ENCODE measurements around the gene CFAP77. TPM values are rescaled to one million over a fixed set of nuclear protein-coding genes. Genes with fewer than 3 reads are reported as not detected.

CFAP77 gene
- total and polyA plus RNA-seq, 2 of the 13 experiments (the other 11 are each of a cell fraction or from before 2014, with no cell fraction given), result not detected

DNA sequence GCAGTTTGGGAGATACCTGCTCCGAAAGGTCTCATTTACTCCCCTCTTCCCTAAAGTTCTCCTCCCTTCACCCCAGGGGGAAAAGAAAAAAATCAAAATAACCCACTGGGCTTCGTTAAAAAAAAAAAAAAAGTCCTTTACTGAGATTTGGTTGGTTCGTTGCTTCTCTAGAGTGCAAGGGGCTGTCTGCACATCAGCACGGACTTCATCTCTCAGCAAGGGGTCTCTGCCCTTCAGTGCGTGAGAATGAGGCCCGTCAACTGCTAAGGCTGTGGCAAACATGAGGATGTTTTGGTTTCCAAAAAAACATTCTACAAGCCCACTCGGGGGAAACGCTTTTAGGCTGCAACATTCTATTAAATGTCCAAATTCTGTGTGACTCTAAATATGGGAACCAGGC lies 182.4 kb downstream of the CFAP77 start (continued):
- TF ChIP-seq HCFC1 (IDR thresholded peaks at IDR 0.05; ENCODE audit: low read depth, low read length) (no peak), KMT2B (CRISPR knock-in tag; IDR thresholded peaks at IDR 0.05) (no peak), RFXAP (CRISPR knock-in tag; IDR thresholded peaks at IDR 0.05; ENCODE audit: borderline replicate concordance) (no peak), MATR3 (CRISPR knock-in tag; IDR thresholded peaks at IDR 0.05) (no peak)

DNA sequence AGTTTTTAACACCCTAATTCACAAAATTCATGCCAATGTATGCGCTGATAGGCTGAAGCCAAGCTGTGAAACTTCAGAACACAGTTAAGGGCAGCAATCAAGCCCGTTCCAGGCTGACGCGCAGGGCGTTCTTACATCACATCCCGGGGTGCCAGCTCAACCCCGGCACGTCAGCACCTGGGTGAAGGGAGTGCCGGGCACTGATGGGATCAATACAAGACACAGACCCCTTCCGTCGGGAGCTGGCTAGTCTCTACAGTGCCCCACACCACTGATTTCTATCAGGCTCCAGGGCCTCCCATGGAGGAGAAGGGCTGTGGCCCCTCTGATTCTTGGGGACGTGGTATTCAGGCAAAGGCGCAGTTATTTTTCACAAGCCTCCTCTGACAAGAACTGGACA lies 184.4 kb downstream of the CFAP77 start:
- intact Hi-C loops (cut with micrococcal nuclease; ENCODE audit: unreplicated experiment), result no loop called here
- no peak overlapping the region for H3K27ac ChIP-seq (ENCODE audit: extremely low read length, insufficient read depth, low read length)
- no peaks in the 10 kb centered on the region for H4K20me1 ChIP-seq (ENCODE audit: insufficient read depth, low read length)
- ATAC-seq (no peak), FAIRE-seq (no peak), DNase-seq (ENCODE audit: low spot score) (no peak)
- H3K4me2 ChIP-seq (ENCODE audit: low read depth, low read length), result no peak overlapping the region
- ChIA-PET POLR2A (no interaction called here), CTCF (ENCODE audit: low intra/inter-chr PET ratio, low total read pairs) (no interaction called here)
- no peaks in the 10 kb centered on the region for H3K79me2 ChIP-seq (ENCODE audit: insufficient read depth, low read length)
- in situ Hi-C loops (cut with HindIII; ENCODE audit: extremely low pct_ligation_motif_present, low pct_unique_long_range_greater_than_20kb), result no loop called here
- no peak overlapping the region for H3K4me3 ChIP-seq (replicated peaks in 1 of 3; ENCODE audit: insufficient read depth in 1 of 3, low read depth in 2 of 3, low read length in 3 of 3)
- BruUV-seq (replicated peaks), result no TSS peak
- 99% methylated on average over 10 of the region's 13 CpGs for WGBS (ENCODE audit: low lambda C conversion rate)
- H3K36me3 ChIP-seq (replicated peaks in 1 of 2; ENCODE audit: control insufficient read depth in 1 of 2, insufficient read depth in 2 of 2, low read length in 2 of 2), result peaks cover 4 to 18% of the 10 kb centered on the region in 2 experiments; a peak in 3 of 5 replicates
- H3K9ac ChIP-seq (ENCODE audit: insufficient read depth, low read depth, low read length), result no peak overlapping the region
- H3K9me3 ChIP-seq (ENCODE audit: low read length), result no peaks in the 10 kb centered on the region
- TF ChIP-seq, protein P1, sequence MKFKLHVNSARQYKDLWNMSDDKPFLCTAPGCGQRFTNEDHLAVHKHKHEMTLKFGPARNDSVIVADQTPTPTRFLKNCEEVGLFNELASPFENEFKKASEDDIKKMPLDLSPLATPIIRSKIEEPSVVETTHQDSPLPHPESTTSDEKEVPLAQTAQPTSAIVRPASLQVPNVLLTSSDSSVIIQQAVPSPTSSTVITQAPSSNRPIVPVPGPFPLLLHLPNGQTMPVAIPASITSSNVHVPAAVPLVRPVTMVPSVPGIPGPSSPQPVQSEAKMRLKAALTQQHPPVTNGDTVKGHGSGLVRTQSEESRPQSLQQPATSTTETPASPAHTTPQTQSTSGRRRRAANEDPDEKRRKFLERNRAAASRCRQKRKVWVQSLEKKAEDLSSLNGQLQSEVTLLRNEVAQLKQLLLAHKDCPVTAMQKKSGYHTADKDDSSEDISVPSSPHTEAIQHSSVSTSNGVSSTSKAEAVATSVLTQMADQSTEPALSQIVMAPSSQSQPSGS (CRISPR knock-in tag; IDR thresholded peaks at IDR 0.05), result no peak
- TF ChIP-seq EZH2 (conservative IDR thresholded peaks at IDR 0.05; ENCODE audit: low read depth, low read length), result no peak
- no peak for TF ChIP-seq ERF (CRISPR knock-in tag; IDR thresholded peaks at IDR 0.05)
- no peak overlapping the region for H2AFZ ChIP-seq (ENCODE audit: low read length)
- no peaks in the 10 kb centered on the region for H3K4me1 ChIP-seq (ENCODE audit: insufficient read depth, low read length)
- H3K27me3 ChIP-seq (ENCODE audit: control insufficient read depth in 1 of 2, insufficient read depth in 2 of 2, low read length in 2 of 2), result peaks cover 0 to 13% of the 10 kb centered on the region in 2 experiments; a peak in 3 of 5 replicates
